NCI-H2227 (cell line): ENCODE measurements around the gene VGLL4.
A peak's percentile ranks its signal among the peaks of the same experiment; 100 is the strongest.
"Not testable (repeated sequence)": the region's sequence is repeated elsewhere in the genome, so short reads cannot be mapped to it uniquely, and the experiment has no call there.

Source experiments
- DNase-seq: peaks from one replicate; lab custom pipeline; 2025; ENCODE audit not compliant: unreplicated experiment; lab: John Stamatoyannopoulos, UW

Gene VGLL4, protein sequence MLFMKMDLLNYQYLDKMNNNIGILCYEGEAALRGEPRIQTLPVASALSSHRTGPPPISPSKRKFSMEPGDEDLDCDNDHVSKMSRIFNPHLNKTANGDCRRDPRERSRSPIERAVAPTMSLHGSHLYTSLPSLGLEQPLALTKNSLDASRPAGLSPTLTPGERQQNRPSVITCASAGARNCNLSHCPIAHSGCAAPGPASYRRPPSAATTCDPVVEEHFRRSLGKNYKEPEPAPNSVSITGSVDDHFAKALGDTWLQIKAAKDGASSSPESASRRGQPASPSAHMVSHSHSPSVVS

DNA sequence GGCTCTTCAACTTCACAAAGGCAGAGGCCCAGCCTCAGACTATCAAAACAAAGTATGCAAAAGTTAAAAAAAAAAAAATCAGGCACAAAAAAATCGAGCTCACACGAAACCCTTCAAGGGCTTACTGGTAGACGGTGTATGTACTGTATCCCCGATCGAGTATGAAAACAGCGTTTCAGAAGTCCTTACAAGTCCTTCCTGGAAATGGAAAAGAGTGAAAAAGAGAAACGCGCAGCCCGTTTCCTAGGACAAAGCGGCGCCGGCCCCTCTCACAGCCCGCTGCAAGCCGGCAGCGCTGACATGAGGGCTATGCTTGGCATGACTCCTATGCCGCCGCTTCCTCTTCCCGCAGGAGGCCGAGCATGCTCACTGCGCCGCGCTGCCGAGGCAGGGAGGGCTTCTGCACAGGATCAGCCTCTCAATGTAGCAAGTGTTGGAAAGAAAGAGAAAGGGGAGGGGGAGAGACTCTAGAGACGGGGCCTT, at the start of gene VGLL4:
VGLL4 (minus strand) TSS at position 311 of the 483 bp plus-strand sequence. CDS start 397 bp downstream, outside the sequence.
- peak; percentile 86 for DNase-seq

DNA sequence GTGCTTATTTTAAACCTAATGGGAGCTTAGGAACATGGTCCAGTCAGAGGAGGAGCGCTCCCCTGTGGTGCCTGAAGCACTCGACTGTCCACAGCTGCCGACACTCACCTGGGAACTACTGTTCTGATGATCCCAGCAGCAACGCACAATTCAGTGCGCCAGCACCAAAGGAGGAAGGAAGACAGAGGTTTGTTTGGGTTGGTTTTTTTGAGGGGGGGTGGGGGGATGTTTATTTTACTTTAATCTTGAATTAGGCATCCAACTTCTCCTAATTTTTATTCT, 48.8 kb upstream of the VGLL4 start:
- peak; percentile 30 for DNase-seq

DNA sequence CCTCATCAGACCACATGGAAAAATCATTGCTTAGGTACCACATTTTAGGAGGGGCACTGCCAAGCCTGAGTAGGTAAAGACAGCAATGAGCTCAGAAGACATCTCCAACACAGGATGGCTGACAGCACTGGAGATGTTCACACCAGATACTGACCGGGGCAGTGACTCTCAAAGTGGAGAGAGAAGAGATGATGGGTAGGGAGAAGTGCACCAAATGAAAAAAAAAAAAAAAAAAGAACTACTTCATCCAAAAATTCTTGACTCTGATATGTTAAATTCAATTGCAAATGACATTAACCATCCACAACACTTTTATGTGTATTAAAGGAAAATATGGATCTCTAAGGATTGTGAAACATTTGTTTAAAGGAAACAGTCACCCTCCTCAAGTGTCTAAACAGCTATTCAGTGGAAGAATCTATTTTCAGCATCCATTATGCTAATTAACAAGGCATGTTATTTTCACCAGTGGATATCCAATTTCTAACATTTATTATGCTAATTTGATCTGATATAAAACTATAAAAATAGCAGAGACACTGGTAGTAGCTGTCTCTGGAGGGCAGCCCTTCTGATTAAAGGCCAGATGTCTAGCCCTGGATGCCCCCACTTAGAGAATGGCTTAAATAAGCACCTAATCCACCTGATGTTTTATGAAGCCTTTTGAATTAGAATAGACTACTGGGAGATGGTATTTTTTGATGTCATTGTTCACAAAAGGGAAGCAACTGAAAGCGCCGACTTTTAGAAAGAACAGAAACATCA, 48.2 kb upstream of the VGLL4 start:
- no peak for DNase-seq

DNA sequence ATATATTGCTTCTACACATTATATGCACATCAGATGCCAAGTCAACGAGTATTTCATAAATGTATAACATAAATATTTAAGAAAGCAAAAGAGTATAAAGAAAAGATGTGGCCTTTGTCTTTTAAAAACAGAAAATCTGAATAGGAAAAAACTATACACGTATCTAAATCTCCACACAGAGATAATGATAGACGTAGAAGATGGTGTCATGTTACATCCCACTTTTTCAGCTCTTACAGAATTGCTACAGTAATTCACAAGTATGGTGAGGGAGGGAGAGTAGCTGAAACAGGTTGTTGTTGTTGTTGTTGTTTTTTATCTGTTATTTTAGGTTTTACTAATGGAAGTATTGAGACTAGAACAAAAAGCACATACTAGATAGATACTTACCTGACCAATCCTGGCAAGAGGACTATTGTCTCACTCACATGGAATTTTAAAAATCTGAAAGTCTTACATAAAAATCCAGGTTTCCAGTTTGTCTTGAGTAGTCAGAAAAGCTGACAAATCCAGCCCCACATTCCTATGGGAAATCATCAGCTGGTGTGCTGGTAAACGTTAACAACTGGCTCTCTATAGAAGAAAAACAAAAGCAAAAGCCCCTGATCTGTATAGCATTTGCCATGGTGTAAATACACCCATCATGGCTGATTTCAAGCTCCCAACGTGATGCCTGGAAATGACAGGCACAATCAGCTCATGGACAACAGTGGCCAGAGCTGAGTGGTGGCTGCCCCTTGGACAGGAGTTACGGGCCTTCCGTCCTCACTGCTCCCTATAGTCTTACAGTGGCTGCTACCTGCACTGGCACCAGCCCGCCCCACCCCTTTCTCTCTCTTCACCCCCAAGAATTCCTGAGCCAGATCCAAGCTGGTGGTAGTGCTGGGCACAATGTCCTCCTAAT, 47.4 kb upstream of the VGLL4 start:
- peak; percentile 17 for DNase-seq

DNA sequence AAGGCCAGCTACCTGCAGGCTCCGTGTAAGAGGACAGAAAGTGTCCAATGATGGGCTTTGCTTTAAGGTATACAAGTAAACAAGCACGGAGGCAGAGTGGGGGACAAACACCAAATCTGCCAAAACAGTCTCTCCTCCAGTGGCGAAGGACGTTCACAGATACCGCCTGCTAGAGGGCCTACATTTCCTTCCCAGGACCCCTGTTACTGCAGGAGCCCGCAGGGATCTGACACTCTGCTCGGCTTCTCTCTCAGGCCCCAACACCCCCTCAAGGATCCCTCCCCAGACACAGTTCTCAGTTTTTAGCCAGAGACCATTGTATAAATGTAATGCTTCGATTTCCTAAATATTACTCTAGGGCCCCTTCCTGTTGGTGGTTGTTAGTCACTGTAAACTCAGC, 46.0 kb upstream of the VGLL4 start:
- no peak for DNase-seq

DNA sequence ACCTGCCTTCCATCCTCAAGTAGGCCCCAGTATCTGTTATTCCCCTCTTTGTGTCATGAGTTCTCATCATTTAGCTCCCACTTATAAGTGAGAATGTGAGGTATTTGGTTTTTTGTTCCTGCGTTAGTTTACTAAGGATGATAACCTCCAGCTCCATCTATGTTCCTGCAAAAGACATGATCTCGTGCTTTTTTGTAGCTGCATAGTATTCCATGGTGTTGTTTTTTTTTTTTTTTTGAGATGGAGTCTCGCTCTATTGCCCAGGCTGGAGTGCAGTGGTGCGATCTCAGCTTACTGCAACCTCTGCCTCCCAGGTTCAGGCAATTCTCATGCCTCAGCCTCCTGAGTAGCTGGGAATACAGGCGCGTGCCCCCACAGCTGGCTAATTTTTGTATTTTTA, 41.3 kb upstream of the VGLL4 start:
- not testable (repeated sequence) for DNase-seq

DNA sequence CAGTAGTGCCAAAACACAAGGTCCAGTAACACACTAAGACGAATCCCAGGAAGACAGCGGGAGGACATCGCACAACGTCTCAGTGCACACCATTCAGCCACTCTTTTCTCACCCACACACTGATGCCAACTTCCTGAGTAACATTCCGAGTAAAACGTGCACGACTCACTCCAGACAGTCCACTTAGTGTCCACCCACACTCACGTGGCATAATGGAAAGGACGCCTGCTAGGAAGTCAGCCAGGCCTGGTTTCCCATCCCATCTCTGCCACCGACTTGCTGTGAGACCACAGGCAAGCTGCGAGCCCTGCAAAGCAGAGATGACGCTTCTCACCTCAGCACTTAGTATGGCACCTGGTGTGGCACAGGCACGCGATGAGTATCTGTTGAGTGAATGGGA, 36.8 kb upstream of the VGLL4 start:
- DNase-seq: no peak

DNA sequence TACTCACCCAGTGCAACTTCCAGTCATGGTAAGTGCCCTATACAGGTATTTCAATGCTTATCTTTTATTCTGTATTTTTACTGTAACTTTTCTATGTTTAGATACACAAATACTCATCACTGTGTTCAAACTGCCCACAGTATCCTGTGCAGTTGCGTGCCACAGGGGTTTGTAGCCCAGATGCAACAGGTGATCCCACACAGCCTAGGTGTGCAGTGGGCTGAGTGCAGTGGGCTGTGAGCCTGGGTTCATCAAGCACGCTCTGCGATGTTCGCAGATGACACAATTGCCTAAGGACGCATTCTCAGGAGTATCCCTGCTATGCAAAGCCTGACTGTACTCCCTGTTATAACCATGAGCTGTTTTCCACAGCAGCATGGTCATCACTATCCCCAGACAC, 36.2 kb upstream of the VGLL4 start:
- DNase-seq: no peak

DNA sequence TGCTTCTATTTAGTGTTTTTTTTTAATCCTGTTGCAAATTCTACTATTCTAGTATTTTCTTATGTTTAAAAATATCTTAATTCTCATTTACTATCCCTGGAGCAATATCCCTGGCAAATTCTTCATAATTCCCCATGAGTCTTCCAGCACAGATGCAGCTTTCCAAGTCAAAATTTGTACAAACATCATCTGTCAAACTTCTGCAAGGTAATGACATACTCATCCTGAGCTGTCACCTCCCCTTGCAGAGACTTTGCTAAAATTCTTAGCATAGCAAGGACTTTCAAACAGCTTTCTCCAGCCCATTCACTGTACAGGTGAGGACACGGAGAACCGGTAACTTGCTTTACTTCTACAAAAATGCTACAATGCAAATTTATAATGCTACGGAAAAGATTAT, 28.6 kb upstream of the VGLL4 start:
- DNase-seq: no peak

DNA sequence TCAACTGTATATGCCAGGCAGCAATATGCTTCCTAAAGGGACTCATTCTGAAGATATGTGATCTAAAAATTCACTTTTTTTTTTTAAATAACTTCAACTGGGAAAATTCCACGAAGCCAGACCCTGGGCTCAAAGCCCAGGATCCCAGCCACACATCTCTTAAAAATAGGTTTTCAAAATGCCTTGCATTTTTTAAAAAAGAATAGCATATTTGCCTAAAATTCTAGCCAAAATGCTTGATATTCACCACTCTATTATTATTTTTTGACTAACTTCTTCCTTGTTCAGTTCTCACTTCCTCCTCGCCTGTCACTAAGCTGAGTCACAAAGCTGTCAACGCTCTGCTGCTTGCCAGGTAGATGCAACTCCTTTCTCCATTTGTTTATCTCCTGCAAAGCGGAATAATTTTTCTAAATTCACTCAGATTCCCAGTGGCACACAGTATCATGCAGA, 28.0 kb upstream of the VGLL4 start:
- DNase-seq: no peak

DNA sequence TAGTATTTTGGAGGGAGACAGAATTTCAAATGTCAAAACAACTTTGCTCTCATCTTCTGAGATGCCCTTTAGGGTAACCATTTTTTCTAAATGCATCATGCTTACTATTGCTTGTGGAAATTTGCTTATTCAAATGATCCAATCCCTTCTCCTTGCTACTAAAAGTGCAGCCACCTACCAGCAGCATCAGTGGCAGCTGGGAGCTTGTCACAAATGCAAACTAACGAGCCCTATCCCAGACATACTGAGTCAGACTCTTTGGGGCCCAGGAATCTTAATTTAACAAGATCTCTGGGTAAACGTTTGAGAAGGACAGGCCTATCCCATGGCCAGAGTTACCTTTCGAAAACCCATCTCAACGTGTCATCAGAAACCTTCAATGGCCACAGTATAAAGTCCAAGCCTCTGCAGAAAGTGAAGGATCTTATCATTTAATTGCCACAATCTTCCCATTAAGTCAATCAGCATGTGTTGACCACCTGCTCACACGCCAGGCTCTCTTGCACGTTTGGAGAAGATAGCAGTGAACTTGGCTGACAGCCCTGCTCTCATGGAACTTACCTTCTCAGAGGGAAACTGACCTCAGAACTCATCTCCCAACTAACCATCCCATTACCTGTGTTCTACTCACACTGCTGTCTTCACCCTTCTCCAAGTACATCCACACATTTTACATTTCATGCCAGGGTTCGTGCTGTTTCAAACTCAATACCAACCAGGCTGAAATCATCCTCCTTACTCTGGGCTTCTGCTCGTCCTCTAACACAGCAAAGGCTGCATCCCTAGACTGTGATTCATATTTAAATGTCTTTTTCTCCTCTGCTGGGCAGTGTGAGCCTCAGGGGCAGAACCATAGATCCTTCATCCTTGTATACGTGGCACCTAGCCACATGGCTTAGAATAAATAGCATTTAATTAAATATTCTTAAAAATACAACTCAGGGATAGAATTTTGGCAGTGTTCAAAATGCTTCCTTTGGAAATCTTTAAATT, 24.8 kb upstream of the VGLL4 start:
- no peak for DNase-seq

DNA sequence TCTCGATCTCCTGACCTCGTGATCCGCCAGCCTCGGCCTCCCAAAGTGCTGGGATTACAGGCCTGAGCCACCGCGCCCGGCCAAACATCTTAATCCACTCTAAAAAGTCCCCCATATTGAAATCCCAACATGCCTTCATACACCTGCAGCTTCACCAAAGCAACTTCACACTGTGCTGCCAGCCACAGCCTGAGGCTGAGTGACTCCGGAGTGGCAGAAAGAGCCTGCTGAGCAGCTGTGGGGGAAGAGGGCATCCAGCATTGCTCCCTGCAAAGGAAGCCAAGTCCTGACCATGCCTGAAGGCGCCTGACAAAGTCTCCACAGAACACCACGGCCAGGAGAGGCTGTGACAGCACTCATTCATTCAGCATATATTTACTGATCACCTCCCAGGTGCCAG, 21.6 kb upstream of the VGLL4 start:
- DNase-seq: no peak

DNA sequence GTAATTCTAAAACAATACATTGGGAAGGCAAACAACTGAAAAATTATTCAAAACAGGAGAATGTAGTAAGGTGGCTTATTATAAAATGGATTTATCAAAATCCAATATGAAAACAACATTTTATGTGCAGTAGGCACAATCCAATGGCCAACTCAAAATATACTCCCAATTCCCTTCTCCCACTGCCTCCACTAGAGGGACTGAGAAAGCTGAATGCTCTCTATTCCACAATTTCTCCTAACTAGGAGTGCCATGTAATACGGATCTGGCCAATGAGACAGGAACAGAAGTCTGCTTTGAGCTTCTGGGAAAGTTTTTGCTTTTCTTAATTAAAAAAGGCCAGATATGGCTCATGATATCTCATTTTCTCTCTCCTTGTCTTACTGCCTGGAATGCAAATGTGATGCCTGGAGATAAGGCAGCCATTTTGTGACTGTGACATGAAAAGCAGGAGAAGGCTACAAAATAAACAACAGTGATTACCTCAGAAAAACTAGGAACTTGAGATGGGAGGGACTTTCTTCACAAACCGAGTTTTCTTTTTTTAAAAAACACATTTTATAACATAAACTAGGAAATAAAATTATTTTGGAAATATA, 18.8 kb upstream of the VGLL4 start:
- DNase-seq: peak; percentile 12

DNA sequence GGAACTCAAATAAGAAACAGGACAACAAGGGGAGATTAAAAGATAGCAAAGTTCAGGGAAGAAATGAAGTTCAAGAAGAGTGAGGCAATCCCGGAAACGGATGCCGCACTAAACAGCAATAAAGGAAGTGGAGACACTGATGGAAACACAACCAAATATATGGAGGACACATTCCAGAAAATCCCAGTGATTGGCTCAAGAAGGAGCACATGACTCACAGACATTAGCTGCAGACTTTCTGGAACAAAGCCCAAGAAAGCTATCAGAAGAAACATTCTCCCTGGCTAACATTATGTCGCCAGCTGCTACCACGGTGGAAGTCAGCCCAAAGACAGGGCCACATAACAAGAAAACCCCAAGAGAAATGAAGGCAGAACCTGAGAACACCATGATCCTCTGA, 18.1 kb upstream of the VGLL4 start:
- no peak for DNase-seq

DNA sequence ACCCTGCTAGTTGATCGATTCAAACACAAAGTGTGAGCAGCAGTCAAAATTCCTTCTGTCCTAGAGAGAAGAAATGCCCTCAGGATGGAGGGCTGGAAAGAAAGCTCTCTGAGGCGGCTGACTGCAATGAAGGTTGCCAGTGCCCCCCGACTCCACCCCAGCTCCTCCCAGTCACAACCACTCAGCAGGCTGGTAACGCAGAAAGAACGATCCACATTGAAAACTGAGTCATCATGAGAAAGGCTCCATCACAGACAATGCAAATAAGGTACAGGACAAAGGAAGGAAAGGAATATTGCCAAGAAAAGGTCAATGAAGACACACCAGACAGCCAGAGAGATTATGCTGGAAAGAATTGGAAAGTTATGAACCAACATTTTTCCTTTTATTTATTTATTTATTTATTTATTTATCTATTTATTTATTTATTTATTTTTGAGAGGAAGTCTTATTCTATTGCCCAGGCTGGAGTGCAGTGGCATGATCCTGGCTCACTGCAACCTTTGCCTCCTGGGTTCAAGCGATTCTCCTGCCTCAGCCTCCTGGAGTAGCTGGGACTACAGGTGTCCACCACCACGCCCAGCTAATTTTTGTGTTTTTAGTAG, 17.4 kb upstream of the VGLL4 start:
- DNase-seq: peak; percentile 29

DNA sequence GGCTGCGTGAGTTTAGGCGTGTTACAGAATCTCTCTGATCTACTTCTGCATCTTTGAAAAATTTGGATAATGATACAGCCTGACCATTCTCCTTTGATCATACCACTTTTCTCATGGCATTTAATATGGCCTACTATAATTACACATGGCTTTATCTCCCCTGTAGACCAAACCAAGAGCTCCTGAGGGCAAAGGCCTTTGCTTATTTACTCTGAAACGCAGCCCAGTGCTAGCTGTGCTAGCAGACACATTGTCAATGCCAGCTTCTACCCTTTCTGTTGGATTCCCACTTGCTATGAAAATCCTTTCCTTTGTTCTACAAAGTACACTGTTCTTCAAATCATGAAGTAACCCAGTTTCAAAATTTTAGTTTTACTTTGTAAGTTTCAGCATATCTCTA, 16.5 kb upstream of the VGLL4 start:
- DNase-seq: peak; percentile 17

DNA sequence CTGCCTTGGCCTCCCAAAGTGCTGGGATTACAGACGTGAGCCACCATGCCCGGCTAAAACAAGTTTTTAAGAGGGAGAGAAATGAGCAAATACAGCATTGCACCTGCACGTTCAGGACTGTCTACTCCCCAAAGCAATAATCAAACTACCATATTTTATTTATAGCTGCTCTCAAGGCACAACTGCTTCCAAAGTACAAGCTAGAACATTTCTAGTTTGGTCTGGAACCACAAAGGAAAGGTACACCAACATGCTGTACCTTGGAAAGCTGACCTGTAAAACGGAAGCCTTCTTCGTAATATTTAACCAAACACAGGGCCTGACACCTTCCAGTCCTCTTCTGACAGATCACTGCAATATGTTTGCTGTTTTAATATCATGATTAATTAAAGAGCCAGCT, 14.5 kb upstream of the VGLL4 start:
- no peak for DNase-seq

DNA sequence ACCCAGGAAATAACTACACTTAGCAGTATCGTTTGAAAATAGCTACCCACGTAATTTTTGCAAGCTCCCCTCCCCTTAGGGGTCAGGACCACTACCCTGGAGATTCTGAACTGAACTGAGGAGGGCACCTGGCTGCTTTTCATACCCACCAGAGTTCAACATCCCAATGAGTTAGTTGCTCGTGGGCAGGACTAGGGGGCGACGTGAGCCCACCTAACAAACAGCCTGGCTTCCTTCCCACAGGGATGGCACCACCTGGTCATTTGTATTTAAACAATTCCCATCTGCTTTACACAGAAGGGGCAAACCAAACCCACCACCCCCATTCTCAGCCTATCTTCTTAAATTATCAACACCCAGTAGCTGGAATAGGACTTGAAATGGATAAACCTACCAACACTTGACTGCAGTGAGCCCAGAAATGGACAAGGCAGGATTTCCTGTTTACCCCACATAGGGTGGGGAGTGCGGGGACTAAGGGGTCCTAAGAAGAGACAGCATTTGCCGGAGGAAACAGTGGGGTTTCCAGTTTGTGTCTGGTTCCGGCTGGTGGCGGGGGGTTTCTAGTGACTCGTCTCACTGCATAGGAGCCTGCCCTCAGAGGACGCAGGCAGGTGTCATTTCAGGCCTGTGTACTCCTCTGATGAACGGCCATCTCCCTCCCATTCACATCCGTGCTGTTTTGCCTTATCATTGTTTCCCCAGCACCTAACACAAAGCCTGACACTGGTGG, 11.6 kb upstream of the VGLL4 start:
- peak; percentile 12 for DNase-seq

DNA sequence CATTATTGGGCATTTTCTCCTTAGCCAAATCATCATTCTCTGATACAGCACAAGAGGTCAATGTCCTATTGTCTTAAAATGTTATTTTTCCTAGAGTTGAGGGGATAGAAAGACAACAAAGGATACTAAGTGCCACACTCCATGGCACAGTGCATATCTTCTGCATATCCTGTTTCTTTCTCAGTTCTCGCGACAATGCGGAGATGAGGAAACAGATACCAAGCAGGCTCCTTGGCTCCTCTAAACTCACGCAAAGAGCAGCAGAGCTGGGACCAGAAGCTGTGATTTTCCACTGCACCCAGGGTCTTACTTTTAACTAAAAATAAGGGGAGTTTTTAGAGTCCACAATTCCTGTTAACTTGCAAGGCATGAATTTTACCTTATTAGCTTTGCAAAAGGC, 10.5 kb upstream of the VGLL4 start:
- no peak for DNase-seq
